ENCODE data around the gene HSPA1L. TPM values are rescaled to one million over a fixed set of nuclear protein-coding genes. Genes with fewer than 3 reads are reported as not detected.

The HSPA1L gene
- 0.64 and 0.72 TPM in 2 replicates for total RNA-seq

GRCh38 chr6:31815025-31815838 is at the start of gene HSPA1L, which contains the start of gene HSPA1A:
TSS of gene HSPA1L (minus strand) at chr6:31815283. CDS start at chr6:31811972, 3,311 bp downstream.
TSS of gene HSPA1A (plus strand) at chr6:31815543. CDS start at chr6:31815757, 214 bp downstream.

GRCh38 chr6:31862344-31863235 is 47.5 kb upstream of the HSPA1L start, which contains the start of gene NEU1:
TSS of gene NEU1 (minus strand) at chr6:31862821. CDS start at chr6:31862776, 45 bp downstream.

GRCh38 chr6:31827286-31828079 is 12.4 kb upstream of the HSPA1L start, which contains the start of gene HSPA1B:
TSS of gene HSPA1B (plus strand) at chr6:31827738. CDS start at chr6:31827951, 213 bp downstream.

DNA sequence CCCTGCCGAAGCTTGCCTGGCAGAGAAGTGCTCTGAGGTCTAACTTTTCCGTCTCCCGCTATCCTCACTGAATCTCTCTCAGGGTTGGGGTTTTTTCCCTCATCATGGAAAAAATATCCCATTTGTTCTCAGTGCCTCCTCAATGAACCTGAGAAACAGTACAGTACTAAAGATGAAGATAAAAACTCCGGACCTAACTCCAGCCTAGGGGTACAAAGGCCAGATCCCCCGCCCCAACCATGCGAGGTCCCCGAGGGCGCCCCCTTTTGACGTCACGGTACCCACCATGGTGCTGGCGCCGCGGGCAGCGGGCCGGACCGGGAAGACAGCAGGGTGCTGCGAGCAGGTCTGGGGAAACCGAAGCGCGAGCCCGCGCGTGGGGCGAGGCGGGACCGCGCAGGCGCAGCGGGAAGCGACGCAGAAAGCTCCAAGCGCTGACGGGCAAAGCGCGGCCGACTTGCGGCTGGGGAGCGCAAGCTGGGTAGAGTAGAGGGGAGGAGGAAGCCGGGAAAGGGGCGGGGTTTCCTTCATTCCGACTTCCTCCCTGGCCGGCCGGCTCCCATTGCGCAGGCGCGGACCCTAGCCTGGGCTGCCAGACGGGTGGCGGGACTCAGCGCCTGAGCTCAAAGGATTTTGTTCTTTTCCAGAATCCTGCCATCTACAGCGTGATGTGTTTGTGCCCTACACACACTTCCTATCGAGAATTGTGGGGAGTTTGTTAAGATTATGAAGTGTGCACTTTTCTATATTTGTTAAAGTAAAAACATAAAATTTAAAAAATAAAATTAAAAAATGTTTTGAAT is 8.4 kb downstream of the HSPA1L start, which contains the start of gene LSM2:
LSM2 (minus strand) TSS at position 497 of the 803 bp plus-strand sequence; CDS start at position 288, 209 bp downstream.

DNA sequence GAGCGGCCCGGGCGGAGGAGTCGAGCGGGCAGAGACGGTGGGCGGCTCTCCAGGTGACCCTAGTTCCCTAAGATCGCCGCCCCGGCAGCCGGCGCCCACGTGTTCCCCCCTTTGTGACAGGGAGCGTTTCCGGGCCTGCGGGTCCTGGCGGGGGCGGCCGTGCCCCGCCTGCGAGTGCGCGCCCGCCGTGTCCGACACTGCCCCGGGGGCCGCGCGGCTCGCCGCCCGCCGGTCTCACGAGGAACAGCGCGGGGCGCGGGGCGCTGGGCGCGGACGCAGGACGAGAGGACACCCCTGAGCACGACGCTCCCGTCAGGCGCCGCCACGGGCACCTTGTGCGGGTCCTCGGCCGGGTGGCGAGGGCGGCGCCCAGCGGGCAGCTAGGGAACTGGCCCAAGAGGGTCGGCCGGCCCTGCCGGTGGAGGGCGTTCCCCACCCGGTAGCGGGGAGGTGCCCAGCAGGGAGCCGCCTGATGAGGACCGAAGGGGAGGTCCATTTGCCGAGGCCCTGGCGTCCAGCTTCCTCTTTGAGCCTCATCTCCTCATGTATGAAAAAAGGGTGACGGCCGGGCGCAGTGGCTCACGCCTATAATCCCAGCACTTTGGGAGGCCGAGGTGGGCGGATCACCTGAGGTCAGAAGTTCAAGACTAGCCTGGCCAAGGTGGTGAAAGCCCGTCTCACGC is 19.3 kb downstream of the HSPA1L start, which contains the start of gene VARS1:
VARS1 (minus strand) TSS at position 137 of the 683 bp plus-strand sequence. CDS start 535 bp downstream, outside the sequence.

GRCh38 chr6:31776989-31777666 is 38.0 kb downstream of the HSPA1L start, which contains the start of gene VWA7:
TSS of gene VWA7 (minus strand) at chr6:31777328. CDS start at chr6:31776779, 549 bp downstream.

GRCh38 chr6:31762356-31762755 is 52.7 kb downstream of the HSPA1L start, which contains the start of gene SAPCD1:
TSS of gene SAPCD1 (plus strand) at chr6:31762656. CDS start at chr6:31763055, 399 bp downstream.

Other genes starting within 250 kb of the HSPA1L start
- gene LTA, start 243.0 kb downstream of the HSPA1L start, total RNA-seq, result not detected in 2 replicates
- gene TNF, start 239.7 kb downstream of the HSPA1L start, total RNA-seq, result 4.3 TPM in 1 of 2 replicates, not detected in the other
- 6.7 TPM in 1 of 2 replicates, not detected in the other for gene LTB, start 232.9 kb downstream of the HSPA1L start, total RNA-seq
- not detected in 2 replicates for gene LST1, start 229.0 kb downstream of the HSPA1L start, total RNA-seq
- gene NCR3, start 222.3 kb downstream of the HSPA1L start, total RNA-seq, result not detected in 2 replicates
- gene AIF1, start 200.0 kb downstream of the HSPA1L start, total RNA-seq, result not detected in 2 replicates
- gene PRRC2A, start 194.6 kb downstream of the HSPA1L start, total RNA-seq, result 23.6 and 35.6 TPM in 2 replicates
- 128 and 161 TPM in 2 replicates for gene BAG6, start 162.6 kb downstream of the HSPA1L start, total RNA-seq
- 0.96 and 1.3 TPM in 2 replicates for gene APOM, start 159.4 kb downstream of the HSPA1L start, total RNA-seq
- gene C6orf47, start 154.5 kb downstream of the HSPA1L start, total RNA-seq, result 26.7 and 27.1 TPM in 2 replicates
- gene GPANK1, start 150.3 kb downstream of the HSPA1L start, total RNA-seq, result 7.0 and 12.0 TPM in 2 replicates
- gene CSNK2B, start 149.2 kb downstream of the HSPA1L start, total RNA-seq, result 84.2 and 103 TPM in 2 replicates
- under 0.01 and 0.43 TPM in 2 replicates for gene LY6G5B, start 145.3 kb downstream of the HSPA1L start, total RNA-seq
- not detected in 2 replicates for gene LY6G5C, start 134.2 kb downstream of the HSPA1L start, total RNA-seq
- 25.2 and 40.2 TPM in 2 replicates for gene ABHD16A, start 112.0 kb downstream of the HSPA1L start, total RNA-seq
- not detected in 2 replicates for gene LY6G6F, start 108.4 kb downstream of the HSPA1L start, total RNA-seq
- not detected in 2 replicates for gene LY6G6D, start 99.9 kb downstream of the HSPA1L start, total RNA-seq
- not detected in 2 replicates for gene LY6G6C, start 93.5 kb downstream of the HSPA1L start, total RNA-seq
- gene MPIG6B, start 91.9 kb downstream of the HSPA1L start, total RNA-seq, result not detected in 2 replicates
- gene DDAH2, start 86.0 kb downstream of the HSPA1L start, total RNA-seq, result 11.5 and 45.8 TPM in 2 replicates
- 454 and 1,059 TPM in 2 replicates for gene CLIC1, start 78.8 kb downstream of the HSPA1L start, total RNA-seq
- gene MSH5, start 75.3 kb downstream of the HSPA1L start, total RNA-seq, result 4.3 and 5.8 TPM in 2 replicates
- not detected in 2 replicates for gene SAPCD1, start 52.6 kb downstream of the HSPA1L start, total RNA-seq
- gene VWA7, start 38.0 kb downstream of the HSPA1L start, total RNA-seq, result 0.43 and 0.48 TPM in 2 replicates
- gene VARS1, start 19.5 kb downstream of the HSPA1L start, total RNA-seq, result 61.0 and 64.8 TPM in 2 replicates
- 34.2 and 39.0 TPM in 2 replicates for gene LSM2, start 8.3 kb downstream of the HSPA1L start, total RNA-seq
- 124 and 172 TPM in 2 replicates for gene HSPA1A, start 260 bp upstream of the HSPA1L start, total RNA-seq
- 268 TPM in 2 replicates for gene HSPA1B, start 12.5 kb upstream of the HSPA1L start, total RNA-seq
- 70.3 and 75.4 TPM in 2 replicates for gene NEU1, start 47.5 kb upstream of the HSPA1L start, total RNA-seq
- 3.8 and 8.2 TPM in 2 replicates for gene SLC44A4, start 63.7 kb upstream of the HSPA1L start, total RNA-seq
- 25.6 and 28.4 TPM in 2 replicates for gene EHMT2, start 82.4 kb upstream of the HSPA1L start, total RNA-seq
- 0.72 and 3.0 TPM in 2 replicates for gene ZBTB12, start 86.8 kb upstream of the HSPA1L start, total RNA-seq
- gene C2, start 112.4 kb upstream of the HSPA1L start, total RNA-seq, result 0.96 and 2.1 TPM in 2 replicates
- gene CFB, start 130.8 kb upstream of the HSPA1L start, total RNA-seq, result 0.64 and 19.0 TPM in 2 replicates
- gene NELFE, start 143.7 kb upstream of the HSPA1L start, total RNA-seq, result 120 and 152 TPM in 2 replicates
- gene SKIC2, start 143.9 kb upstream of the HSPA1L start, total RNA-seq, result 48.2 and 48.4 TPM in 2 replicates
- 10.6 and 13.2 TPM in 2 replicates for gene DXO, start 156.9 kb upstream of the HSPA1L start, total RNA-seq
- gene C4A, start 166.8 kb upstream of the HSPA1L start, total RNA-seq, result 1.4 and 2.8 TPM in 2 replicates
- gene C4B, start 199.5 kb upstream of the HSPA1L start, total RNA-seq, result 1.2 and 2.3 TPM in 2 replicates
- 0.24 TPM in 1 of 2 replicates, not detected in the other for gene CYP21A2, start 223.1 kb upstream of the HSPA1L start, total RNA-seq

Measured in tracheal epithelial cell (primary cell).